ENCODE data around the gene GPR42.

The GPR42 gene

DNA sequence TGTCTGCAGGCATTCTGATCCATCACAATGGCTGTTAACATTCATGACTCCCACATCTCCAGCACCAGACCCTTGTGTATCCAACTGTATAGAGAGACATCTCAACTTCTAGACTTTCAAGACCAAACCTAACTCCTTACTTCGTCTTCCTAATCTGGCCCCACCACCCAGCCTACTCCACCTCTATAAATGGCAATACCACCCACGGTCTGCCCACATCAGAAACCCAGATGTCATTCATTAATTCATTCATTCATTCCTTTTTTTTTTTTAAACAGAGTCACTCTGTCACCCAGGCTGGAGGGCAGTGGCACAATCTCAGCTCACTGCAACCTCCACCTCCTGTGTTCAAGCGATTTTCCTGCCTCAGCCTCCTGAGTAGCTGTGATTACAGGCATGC is 10.4 kb downstream of the GPR42 start:
- H3K27ac ChIP-seq: no peak overlapping the region; the same call in 1 of the 2 replicates
- TF ChIP-seq, protein P1, sequence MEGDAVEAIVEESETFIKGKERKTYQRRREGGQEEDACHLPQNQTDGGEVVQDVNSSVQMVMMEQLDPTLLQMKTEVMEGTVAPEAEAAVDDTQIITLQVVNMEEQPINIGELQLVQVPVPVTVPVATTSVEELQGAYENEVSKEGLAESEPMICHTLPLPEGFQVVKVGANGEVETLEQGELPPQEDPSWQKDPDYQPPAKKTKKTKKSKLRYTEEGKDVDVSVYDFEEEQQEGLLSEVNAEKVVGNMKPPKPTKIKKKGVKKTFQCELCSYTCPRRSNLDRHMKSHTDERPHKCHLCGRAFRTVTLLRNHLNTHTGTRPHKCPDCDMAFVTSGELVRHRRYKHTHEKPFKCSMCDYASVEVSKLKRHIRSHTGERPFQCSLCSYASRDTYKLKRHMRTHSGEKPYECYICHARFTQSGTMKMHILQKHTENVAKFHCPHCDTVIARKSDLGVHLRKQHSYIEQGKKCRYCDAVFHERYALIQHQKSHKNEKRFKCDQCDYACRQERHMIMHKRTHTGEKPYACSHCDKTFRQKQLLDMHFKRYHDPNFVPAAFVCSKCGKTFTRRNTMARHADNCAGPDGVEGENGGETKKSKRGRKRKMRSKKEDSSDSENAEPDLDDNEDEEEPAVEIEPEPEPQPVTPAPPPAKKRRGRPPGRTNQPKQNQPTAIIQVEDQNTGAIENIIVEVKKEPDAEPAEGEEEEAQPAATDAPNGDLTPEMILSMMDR (conservative IDR thresholded peaks at IDR 0.05): no peak

DNA sequence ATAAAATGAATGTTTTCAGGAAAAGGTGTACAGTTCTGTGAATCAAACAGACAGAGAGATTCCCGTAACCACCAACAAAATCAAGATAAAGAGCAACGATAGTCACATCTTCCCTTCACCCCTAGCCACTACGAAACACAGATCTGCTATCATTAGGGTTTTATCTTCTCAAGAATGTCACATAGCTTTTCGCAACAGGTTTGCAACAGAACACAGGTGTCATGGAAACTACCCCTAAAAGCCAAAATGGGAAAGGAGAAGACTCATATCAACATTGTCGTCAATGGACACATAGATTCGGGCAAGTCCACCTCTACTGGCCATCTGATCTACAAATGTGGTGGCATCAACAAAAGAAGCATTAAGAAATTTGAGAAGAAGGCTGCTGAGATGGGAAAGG is 11.1 kb downstream of the GPR42 start:
- TF ChIP-seq, protein P1 (conservative IDR thresholded peaks at IDR 0.05): no peak
- no peak overlapping the region for H3K27ac ChIP-seq

DNA sequence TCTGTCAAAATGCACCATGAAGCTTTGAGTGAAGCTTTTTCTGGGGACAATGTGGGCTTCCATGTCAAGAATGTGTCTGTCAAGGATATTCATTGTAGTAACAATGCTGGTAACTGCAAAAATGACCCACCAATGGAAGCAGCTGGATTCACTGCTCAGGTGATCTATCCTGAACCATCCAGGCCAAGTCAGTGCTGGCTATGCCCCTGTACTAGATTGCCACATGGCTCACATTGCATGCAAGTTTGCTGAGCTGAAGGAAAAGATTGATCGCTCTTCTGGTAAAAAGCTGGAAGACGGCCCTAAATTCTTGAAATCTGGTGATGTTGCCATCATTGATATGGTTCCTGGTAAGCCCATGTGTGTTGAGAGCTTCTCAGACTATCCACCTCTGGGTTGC is 12.7 kb downstream of the GPR42 start:
- TF ChIP-seq, protein P1 (conservative IDR thresholded peaks at IDR 0.05): no peak
- no peak overlapping the region for H3K27ac ChIP-seq

DNA sequence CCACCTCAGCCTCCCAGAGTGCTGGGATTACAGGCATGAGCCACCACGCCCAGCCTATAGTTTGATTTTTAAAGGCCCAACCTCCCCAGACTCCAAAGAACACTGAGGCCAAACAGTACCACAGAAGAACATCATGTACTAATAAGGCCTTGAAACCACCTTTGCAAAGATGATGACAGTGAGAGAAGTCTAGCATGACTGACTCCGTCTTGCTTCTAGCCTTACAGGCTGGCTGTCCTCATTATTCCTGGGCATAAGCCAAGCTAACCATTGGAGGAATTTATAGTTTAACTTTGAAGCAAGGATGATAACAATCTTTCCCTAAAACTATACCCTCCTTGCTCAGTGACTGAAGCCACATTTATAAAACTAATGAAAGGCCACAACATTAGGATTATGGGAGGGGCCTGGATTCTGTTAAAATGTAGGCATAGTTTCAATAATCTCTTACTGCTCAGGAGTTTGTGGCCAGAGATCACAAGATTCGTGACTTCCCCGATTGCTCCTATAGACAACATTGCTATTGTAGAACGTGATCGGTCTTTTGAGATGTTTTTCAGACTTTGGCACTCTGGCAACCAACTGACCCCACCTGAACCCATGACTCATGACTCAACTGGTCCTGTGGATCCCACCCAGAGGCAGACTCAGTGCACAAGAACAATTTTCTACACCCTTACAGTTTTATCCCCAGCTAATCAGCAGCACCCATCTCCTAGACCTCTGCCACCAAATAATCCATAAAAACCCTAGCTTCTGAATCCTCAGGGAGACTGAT is 17.6 kb downstream of the GPR42 start:
- TF ChIP-seq, protein P1 (conservative IDR thresholded peaks at IDR 0.05): no peak
- no peak overlapping the region for H3K27ac ChIP-seq

DNA sequence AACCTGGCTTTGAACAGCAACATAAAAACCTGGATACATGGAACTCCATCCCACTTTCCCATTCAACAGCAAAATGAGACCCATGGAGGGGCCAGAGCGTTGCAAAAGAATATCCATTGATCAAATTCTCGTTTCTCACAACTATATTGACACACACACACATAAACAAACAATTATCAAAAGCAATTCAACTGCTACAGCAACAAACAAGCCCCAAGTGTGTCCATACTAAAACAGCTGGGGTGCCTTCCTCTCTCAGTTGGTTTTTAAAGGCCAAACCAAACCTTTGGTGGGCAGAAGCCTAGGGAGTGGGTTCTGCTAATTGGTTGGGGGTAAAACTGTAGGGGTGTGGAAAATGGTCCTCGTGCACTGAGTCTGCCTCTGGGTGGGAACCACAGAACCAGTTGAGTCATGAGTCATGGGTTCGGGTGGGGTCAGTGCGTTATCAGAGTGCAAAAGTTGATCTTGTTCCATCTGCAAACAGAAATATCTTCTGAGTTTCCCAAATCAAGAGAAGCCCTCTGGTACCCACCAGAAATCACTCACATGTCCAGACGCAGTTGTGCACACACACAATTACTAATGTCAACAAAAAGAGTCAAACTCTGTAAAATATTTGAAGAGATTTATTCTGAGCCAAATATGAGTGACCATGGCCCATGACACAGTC is 18.5 kb downstream of the GPR42 start:
- no peak overlapping the region for H3K27ac ChIP-seq
- TF ChIP-seq, protein P1 (conservative IDR thresholded peaks at IDR 0.05): no peak

DNA sequence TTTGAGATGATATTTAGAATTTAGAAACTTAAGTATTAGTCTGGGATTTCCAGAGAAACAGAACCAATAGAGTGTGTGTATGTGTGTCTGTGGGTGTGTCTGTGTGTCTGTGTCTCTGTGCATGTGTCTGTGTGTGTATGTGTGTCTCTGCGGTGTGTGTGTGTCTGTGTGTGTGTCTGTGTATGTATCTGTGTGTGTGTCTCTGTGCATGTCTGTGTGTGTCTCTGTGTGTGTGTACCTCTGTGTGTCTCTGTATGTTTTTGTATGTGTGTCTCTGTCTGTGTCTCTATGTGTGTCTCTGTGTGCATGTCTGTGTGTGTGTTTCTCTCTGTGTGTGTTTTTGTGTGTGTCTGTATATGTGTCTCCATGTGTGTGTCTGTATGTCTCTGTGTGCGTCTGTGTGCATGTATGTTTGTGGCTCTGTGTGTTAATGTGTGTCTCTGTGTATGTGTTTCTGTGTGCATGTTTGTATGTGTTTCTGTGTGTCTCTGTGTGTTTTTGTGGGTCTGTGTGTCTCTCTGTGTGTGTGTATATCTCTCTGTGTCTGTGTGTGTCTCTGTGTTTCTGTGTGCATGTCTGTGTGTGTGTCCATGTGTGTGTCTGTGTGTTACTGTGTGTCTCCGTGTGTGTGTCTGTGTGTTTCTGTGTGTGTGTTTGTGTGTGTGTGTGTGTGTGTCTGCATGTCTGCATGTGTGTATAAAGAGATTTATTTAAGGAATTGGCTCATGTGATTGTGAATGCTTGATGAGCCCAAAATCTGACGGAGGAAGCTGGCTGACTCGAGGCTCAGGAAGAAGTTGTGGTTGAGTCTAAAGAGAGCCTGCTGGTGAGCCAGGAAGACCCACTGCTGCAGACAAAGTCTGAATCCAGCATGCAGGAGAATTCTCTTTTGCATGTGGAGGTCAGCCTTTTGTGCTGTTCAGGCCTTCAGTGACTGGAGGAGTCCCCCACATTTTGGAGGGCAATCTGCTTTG is 22.2 kb downstream of the GPR42 start:
- H3K27ac ChIP-seq: no peak overlapping the region
- TF ChIP-seq, protein P1 (conservative IDR thresholded peaks at IDR 0.05): no peak
